ENCODE measurements around the gene TSPOAP1.

TSPOAP1 gene

GRCh38 chr17:58329035-58329809, 627 bp upstream of the TSPOAP1 start:
- H3K4me1 ChIP-seq (ENCODE audit: control insufficient read depth, insufficient read depth, low read length, poor library complexity, severe bottlenecking), result peaks cover 37% of the 10 kb centered on the region
- no peaks in the 10 kb centered on the region for H3K27me3 ChIP-seq (replicated peaks; ENCODE audit: control insufficient read depth, insufficient read depth, low read length, poor library complexity, severe bottlenecking)
- peak overlapping the region; percentile 98 for H3K27ac ChIP-seq (ENCODE audit: insufficient read depth, low read length, poor library complexity, severe bottlenecking)
- H3K4me3 ChIP-seq (ENCODE audit: insufficient read depth, low read depth, low read length, poor library complexity, severe bottlenecking), result peak overlapping the region; percentile 98
- H3K9me3 ChIP-seq (ENCODE audit: control insufficient read depth, low read length), result no peaks in the 10 kb centered on the region
- DNase-seq, result peak; percentile 39 to 57 (median 55)
- H3K36me3 ChIP-seq (ENCODE audit: control insufficient read depth, insufficient read depth, low read length), result peaks cover 23% of the 10 kb centered on the region

- Histone ChIP-seq H3K27me3 (replicated peaks; ENCODE audit: control insufficient read depth, insufficient read depth, low read length, poor library complexity, severe bottlenecking) (no peaks in the 10 kb centered on the region), H3K4me1 (ENCODE audit: control insufficient read depth, insufficient read depth, low read length, poor library complexity, severe bottlenecking) (peaks cover 27% of the 10 kb centered on the region), H3K27ac (ENCODE audit: insufficient read depth, low read length, poor library complexity, severe bottlenecking) (peak overlapping the region; percentile 98)
Observed at GRCh38 chr17:58327363-58328194, 1.0 kb downstream of the TSPOAP1 start.

GRCh38 chr17:58326609-58327362, 1.8 kb downstream of the TSPOAP1 start:
- H3K9me3 ChIP-seq (ENCODE audit: control insufficient read depth, low read length), result no peaks in the 10 kb centered on the region
- peaks cover 18% of the 10 kb centered on the region for H3K36me3 ChIP-seq (ENCODE audit: control insufficient read depth, insufficient read depth, low read length)
- H3K4me1 ChIP-seq (ENCODE audit: control insufficient read depth, insufficient read depth, low read length, poor library complexity, severe bottlenecking), result peaks cover 27% of the 10 kb centered on the region
- no peak overlapping the region for H3K4me3 ChIP-seq (ENCODE audit: insufficient read depth, low read depth, low read length, poor library complexity, severe bottlenecking)
- peak overlapping the region; percentile 98 for H3K27ac ChIP-seq (ENCODE audit: insufficient read depth, low read length, poor library complexity, severe bottlenecking)
- DNase-seq, result no peak
- no peaks in the 10 kb centered on the region for H3K27me3 ChIP-seq (replicated peaks; ENCODE audit: control insufficient read depth, insufficient read depth, low read length, poor library complexity, severe bottlenecking)

More at GRCh38 chr17:58327363-58328194, 1.0 kb downstream of the TSPOAP1 start:
- DNase-seq, result no peak
- Histone ChIP-seq H3K9me3 (ENCODE audit: control insufficient read depth, low read length) (no peaks in the 10 kb centered on the region), H3K4me3 (ENCODE audit: insufficient read depth, low read depth, low read length, poor library complexity, severe bottlenecking) (peak overlapping the region; percentile 98), H3K36me3 (ENCODE audit: control insufficient read depth, insufficient read depth, low read length) (peaks cover 23% of the 10 kb centered on the region)

DNA sequence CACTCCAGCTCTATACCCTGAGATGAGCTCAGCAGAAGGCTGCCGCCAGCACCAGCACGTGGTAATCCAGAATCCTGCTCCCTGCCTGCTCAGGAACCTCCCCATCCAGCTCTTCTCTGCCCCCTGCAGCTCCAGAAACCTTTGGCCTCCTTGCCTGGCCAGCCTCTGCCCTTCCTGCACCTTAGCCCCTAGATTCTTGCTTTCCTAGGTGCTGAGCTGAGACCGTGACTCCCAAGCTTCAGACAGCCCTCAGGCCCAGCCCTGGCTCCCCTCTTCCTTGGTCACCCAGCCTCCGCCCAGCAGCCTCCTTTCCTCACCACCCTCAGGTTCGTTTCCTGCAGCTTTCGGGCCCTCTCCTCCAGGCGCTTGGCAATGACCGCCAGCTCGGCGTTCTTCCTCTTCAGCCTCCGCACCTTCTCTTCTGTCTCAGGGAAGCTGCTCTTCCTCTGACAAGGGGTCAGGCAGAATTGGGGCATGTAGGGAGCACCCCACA, 2.6 kb downstream of the TSPOAP1 start:
- no peak for DNase-seq
- Histone ChIP-seq H3K27ac (ENCODE audit: insufficient read depth, low read length, poor library complexity, severe bottlenecking) (no peak overlapping the region), H3K4me3 (ENCODE audit: insufficient read depth, low read depth, low read length, poor library complexity, severe bottlenecking) (no peak overlapping the region), H3K4me1 (ENCODE audit: control insufficient read depth, insufficient read depth, low read length, poor library complexity, severe bottlenecking) (peaks cover 27% of the 10 kb centered on the region), H3K36me3 (ENCODE audit: control insufficient read depth, insufficient read depth, low read length) (peaks cover 11% of the 10 kb centered on the region), H3K27me3 (replicated peaks; ENCODE audit: control insufficient read depth, insufficient read depth, low read length, poor library complexity, severe bottlenecking) (no peaks in the 10 kb centered on the region), H3K9me3 (ENCODE audit: control insufficient read depth, low read length) (no peaks in the 10 kb centered on the region)

DNA sequence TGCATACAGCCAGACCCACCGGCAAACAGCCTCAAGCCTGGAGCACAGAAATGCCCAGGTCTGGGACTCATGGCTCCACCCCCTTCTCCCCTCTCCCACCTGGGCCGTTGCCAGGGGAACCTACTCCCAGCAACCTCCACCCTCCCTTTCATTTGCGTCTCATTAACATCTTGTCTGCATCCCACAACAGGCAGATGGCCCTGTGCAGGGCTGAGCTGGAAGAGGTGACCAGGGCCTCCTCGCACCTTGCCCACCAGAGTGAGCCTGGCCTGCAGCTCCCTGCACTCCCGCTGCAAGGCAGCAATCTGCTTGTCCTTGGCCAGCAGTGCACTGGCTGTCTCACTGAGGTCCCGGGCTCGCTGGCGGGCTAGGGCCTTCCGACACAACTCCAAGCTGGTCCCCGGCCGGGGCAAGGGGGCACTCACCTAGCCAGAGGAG, 3.3 kb downstream of the TSPOAP1 start:
- Histone ChIP-seq H3K27me3 (replicated peaks; ENCODE audit: control insufficient read depth, insufficient read depth, low read length, poor library complexity, severe bottlenecking) (no peaks in the 10 kb centered on the region), H3K9me3 (ENCODE audit: control insufficient read depth, low read length) (no peaks in the 10 kb centered on the region), H3K36me3 (ENCODE audit: control insufficient read depth, insufficient read depth, low read length) (peaks cover 3% of the 10 kb centered on the region), H3K4me3 (ENCODE audit: insufficient read depth, low read depth, low read length, poor library complexity, severe bottlenecking) (no peak overlapping the region), H3K4me1 (ENCODE audit: control insufficient read depth, insufficient read depth, low read length, poor library complexity, severe bottlenecking) (peaks cover 24% of the 10 kb centered on the region), H3K27ac (ENCODE audit: insufficient read depth, low read length, poor library complexity, severe bottlenecking) (no peak overlapping the region)
- no peak for DNase-seq

- no peak for DNase-seq
- peaks cover 21% of the 10 kb centered on the region for H3K4me1 ChIP-seq (ENCODE audit: control insufficient read depth, insufficient read depth, low read length, poor library complexity, severe bottlenecking)
- H3K27ac ChIP-seq (ENCODE audit: insufficient read depth, low read length, poor library complexity, severe bottlenecking), result no peak overlapping the region
Observed at GRCh38 chr17:58324409-58325288, 3.9 kb downstream of the TSPOAP1 start.

DNA sequence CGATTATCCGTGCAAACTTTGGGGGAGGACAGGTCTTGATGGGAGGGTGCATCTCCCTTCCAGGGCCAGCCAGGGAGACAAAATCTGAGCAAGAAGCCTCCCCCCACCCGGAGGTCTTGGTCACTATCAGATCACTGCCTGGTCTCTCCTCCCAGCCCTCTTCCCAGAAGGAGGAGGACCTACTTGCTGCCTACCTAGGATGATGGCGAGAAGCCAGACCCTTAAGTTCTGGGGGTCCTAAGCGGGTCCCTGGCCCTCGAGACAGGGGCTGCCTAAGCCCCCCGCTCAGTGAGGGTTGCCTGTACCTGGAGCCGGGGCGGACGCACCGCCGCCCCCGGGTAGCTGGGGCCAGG, 4.6 kb downstream of the TSPOAP1 start:
- Histone ChIP-seq H3K27ac (ENCODE audit: insufficient read depth, low read length, poor library complexity, severe bottlenecking) (no peak overlapping the region), H3K36me3 (ENCODE audit: control insufficient read depth, insufficient read depth, low read length) (no peaks in the 10 kb centered on the region)

More at GRCh38 chr17:58324409-58325288, 3.9 kb downstream of the TSPOAP1 start:
- Histone ChIP-seq H3K4me3 (ENCODE audit: insufficient read depth, low read depth, low read length, poor library complexity, severe bottlenecking) (no peak overlapping the region), H3K36me3 (ENCODE audit: control insufficient read depth, insufficient read depth, low read length) (no peaks in the 10 kb centered on the region), H3K27me3 (replicated peaks; ENCODE audit: control insufficient read depth, insufficient read depth, low read length, poor library complexity, severe bottlenecking) (no peaks in the 10 kb centered on the region), H3K9me3 (ENCODE audit: control insufficient read depth, low read length) (no peaks in the 10 kb centered on the region)

GRCh38 chr17:58323366-58324055, 5.1 kb downstream of the TSPOAP1 start:
- H3K27me3 ChIP-seq (replicated peaks; ENCODE audit: control insufficient read depth, insufficient read depth, low read length, poor library complexity, severe bottlenecking), result no peaks in the 10 kb centered on the region

More for the DNA sequence above, 4.6 kb downstream of the TSPOAP1 start:
- Histone ChIP-seq H3K4me1 (ENCODE audit: control insufficient read depth, insufficient read depth, low read length, poor library complexity, severe bottlenecking) (peaks cover 15% of the 10 kb centered on the region), H3K4me3 (ENCODE audit: insufficient read depth, low read depth, low read length, poor library complexity, severe bottlenecking) (no peak overlapping the region), H3K27me3 (replicated peaks; ENCODE audit: control insufficient read depth, insufficient read depth, low read length, poor library complexity, severe bottlenecking) (no peaks in the 10 kb centered on the region), H3K9me3 (ENCODE audit: control insufficient read depth, low read length) (no peaks in the 10 kb centered on the region)
- DNase-seq, result no peak

More at GRCh38 chr17:58323366-58324055, 5.1 kb downstream of the TSPOAP1 start:
- H3K4me1 ChIP-seq (ENCODE audit: control insufficient read depth, insufficient read depth, low read length, poor library complexity, severe bottlenecking), result peaks cover 11% of the 10 kb centered on the region
- no peak for DNase-seq
- H3K36me3 ChIP-seq (ENCODE audit: control insufficient read depth, insufficient read depth, low read length), result no peaks in the 10 kb centered on the region
- no peak overlapping the region for H3K27ac ChIP-seq (ENCODE audit: insufficient read depth, low read length, poor library complexity, severe bottlenecking)
- no peaks in the 10 kb centered on the region for H3K9me3 ChIP-seq (ENCODE audit: control insufficient read depth, low read length)
- H3K4me3 ChIP-seq (ENCODE audit: insufficient read depth, low read depth, low read length, poor library complexity, severe bottlenecking), result no peak overlapping the region

Data from effector memory CD4-positive, alpha-beta T cell (primary cell).